ENCODE data around the gene SLC35F3. TPM values are rescaled to one million over a fixed set of nuclear protein-coding genes. Genes with fewer than 3 reads are reported as not detected.
"Not testable (repeated sequence)": the region's sequence is repeated elsewhere in the genome, so short reads cannot be mapped to it uniquely, and the experiment has no call there.

The SLC35F3 gene
- total RNA-seq, 2 experiments from 2014 or later, result 0.08 TPM; not detected in 1

DNA sequence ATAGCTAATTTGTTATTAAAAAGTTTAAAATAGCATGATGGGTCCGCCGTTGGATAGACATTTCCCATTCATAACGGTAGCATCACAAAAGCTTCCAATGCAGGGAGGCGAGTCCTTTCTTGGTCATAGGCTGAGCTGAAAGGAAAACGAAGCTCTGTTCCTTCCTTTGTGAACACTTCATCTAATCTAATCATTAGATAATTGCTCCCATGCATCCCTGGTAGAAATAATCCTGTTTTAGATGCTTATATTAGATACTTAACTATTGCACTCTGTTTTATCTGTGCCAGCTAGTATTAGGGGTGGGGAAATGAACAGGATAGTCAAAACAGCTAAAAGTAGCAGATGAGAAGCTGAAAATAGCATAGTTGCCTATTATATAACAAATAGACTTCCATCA is 215.0 kb downstream of the SLC35F3 start:
- H3K36me3 ChIP-seq (ENCODE audit: insufficient read depth, low read length), result no peaks in the 10 kb centered on the region
- DNase-seq (no peak), ATAC-seq (ENCODE audit: poor library complexity) (no peak)
- H3K9me3 ChIP-seq (ENCODE audit: control insufficient read depth in 1 of 2, insufficient read depth in 1 of 2, low read length in 2 of 2), result no peaks in the 10 kb centered on the region
- peaks cover 6 to 12% of the 10 kb centered on the region in 2 experiments for H3K27me3 ChIP-seq (ENCODE audit: control insufficient read depth in 1 of 2, insufficient read depth in 2 of 2, low read length in 2 of 2)
- Mint-ChIP-seq H3K36me3 (ENCODE audit: low read depth) (no peaks in the 10 kb centered on the region), H3K4me3 (no peak overlapping the region), H3K27me3 (peaks cover 26% of the 10 kb centered on the region), H3K9me3 (no peaks in the 10 kb centered on the region), H3K27ac (no peak overlapping the region), H3K4me1 (ENCODE audit: low read depth) (peaks cover 7% of the 10 kb centered on the region)
- ChIA-PET POLR2A (no interaction called here), CTCF (interaction anchor here (0.7 kb wide), 1 partner anchor 18 kb away, joined by 3 read pairs; no protein-coding TSS in a partner anchor)
- H3K27ac ChIP-seq (ENCODE audit: low read depth in 1 of 2, low read length in 2 of 2), result no peak overlapping the region
- no peak overlapping the region for H3K4me3 ChIP-seq (ENCODE audit: low read length)
- TF ChIP-seq, protein P1, sequence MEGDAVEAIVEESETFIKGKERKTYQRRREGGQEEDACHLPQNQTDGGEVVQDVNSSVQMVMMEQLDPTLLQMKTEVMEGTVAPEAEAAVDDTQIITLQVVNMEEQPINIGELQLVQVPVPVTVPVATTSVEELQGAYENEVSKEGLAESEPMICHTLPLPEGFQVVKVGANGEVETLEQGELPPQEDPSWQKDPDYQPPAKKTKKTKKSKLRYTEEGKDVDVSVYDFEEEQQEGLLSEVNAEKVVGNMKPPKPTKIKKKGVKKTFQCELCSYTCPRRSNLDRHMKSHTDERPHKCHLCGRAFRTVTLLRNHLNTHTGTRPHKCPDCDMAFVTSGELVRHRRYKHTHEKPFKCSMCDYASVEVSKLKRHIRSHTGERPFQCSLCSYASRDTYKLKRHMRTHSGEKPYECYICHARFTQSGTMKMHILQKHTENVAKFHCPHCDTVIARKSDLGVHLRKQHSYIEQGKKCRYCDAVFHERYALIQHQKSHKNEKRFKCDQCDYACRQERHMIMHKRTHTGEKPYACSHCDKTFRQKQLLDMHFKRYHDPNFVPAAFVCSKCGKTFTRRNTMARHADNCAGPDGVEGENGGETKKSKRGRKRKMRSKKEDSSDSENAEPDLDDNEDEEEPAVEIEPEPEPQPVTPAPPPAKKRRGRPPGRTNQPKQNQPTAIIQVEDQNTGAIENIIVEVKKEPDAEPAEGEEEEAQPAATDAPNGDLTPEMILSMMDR (IDR thresholded peaks at IDR 0.05), result no peak
- peaks cover 4% of the 10 kb centered on the region for H3K4me1 ChIP-seq (ENCODE audit: insufficient read depth, low read length)
- intact Hi-C loops (cut with DNase I, micrococcal nuclease), result no loop called here

- TF ChIP-seq, protein P1 (IDR thresholded peaks at IDR 0.05), result no peak
- H3K36me3 ChIP-seq (ENCODE audit: insufficient read depth, low read length), result no peaks in the 10 kb centered on the region
- ChIA-PET POLR2A (no interaction called here), CTCF (interaction anchor here (0.7 kb wide), 1 partner anchor 14 kb away, joined by 3 read pairs; no protein-coding TSS in a partner anchor)
- intact Hi-C loops (cut with DNase I, micrococcal nuclease), result no loop called here
- H3K27me3 ChIP-seq (ENCODE audit: control insufficient read depth in 1 of 2, insufficient read depth in 2 of 2, low read length in 2 of 2), result peaks cover 6 to 17% of the 10 kb centered on the region in 2 experiments
- Mint-ChIP-seq H3K27me3 (peaks cover 16% of the 10 kb centered on the region), H3K4me3 (no peak overlapping the region), H3K36me3 (ENCODE audit: low read depth) (no peaks in the 10 kb centered on the region), H3K9me3 (no peaks in the 10 kb centered on the region), H3K27ac (no peak overlapping the region), H3K4me1 (ENCODE audit: low read depth) (no peaks in the 10 kb centered on the region)
- ATAC-seq (ENCODE audit: poor library complexity) (no peak), DNase-seq (no peak)
- no peaks in the 10 kb centered on the region for H3K9me3 ChIP-seq (ENCODE audit: control insufficient read depth in 1 of 2, insufficient read depth in 1 of 2, low read length in 2 of 2)
- H3K4me1 ChIP-seq (ENCODE audit: insufficient read depth, low read length), result no peaks in the 10 kb centered on the region
- no peak overlapping the region for H3K27ac ChIP-seq (ENCODE audit: low read depth in 1 of 2, low read length in 2 of 2)
- H3K4me3 ChIP-seq (ENCODE audit: low read length), result no peak overlapping the region
Observed at GRCh38 chr1:234120327-234120944, 216.0 kb downstream of the SLC35F3 start.

DNA sequence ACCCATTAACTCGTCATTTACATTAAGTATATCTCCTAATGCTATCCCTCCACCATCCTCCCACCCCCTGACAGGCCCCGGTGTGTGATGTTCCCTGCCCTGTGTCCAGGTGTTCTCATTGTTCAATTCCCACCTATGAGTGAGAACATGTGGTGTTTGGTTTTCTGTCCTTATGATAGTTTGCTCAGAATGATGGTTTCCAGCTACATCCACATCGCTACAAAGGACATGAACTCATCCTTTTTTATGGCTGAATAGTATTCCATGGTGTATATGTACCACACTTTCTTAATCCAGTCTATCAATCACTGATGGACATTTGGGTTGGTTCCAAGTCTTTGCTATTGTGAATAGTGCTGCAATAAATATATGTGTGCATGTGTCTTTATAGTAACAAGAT is 217.2 kb downstream of the SLC35F3 start:
- H3K9me3 ChIP-seq (ENCODE audit: control insufficient read depth in 1 of 2, insufficient read depth in 1 of 2, low read length in 2 of 2); H3K9me3 Mint-ChIP-seq; CTCF ChIA-PET; H3K4me1 ChIP-seq (ENCODE audit: insufficient read depth, low read length); DNase-seq; ATAC-seq (ENCODE audit: poor library complexity); H3K27me3 Mint-ChIP-seq; H3K36me3 Mint-ChIP-seq (ENCODE audit: low read depth); H3K27ac ChIP-seq (ENCODE audit: low read depth in 1 of 2, low read length in 2 of 2); H3K4me1 Mint-ChIP-seq (ENCODE audit: low read depth); intact Hi-C loops (cut with DNase I, micrococcal nuclease); POLR2A ChIA-PET; H3K4me3 Mint-ChIP-seq; H3K4me3 ChIP-seq (ENCODE audit: low read length); H3K27ac Mint-ChIP-seq; H3K36me3 ChIP-seq (ENCODE audit: insufficient read depth, low read length): not testable (repeated sequence)
- peaks cover 6 to 10% of the 10 kb centered on the region in 2 experiments for H3K27me3 ChIP-seq (ENCODE audit: control insufficient read depth in 1 of 2, insufficient read depth in 2 of 2, low read length in 2 of 2)

DNA sequence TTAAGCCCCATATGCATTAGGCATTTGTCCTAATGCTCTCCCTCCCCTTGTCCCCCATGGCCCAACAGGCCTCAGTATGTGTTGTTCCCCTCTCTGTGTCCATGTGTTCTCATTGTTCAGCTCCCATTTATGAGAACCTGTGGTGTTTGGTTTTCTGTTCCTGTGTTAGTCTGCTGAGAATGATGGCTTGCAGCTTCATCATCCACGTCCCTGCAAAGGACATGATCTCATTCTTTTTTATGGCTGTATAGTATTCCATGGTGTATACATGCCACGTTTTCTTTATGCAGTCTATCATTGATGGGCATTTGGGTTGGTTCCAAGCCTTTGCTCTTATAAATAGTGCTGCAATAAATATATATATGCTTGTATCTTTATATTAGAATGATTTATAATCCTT is 218.1 kb downstream of the SLC35F3 start:
- H3K4me1 ChIP-seq (ENCODE audit: insufficient read depth, low read length); CTCF ChIA-PET; H3K27ac ChIP-seq (ENCODE audit: low read depth in 1 of 2, low read length in 2 of 2); H3K27me3 Mint-ChIP-seq; H3K36me3 ChIP-seq (ENCODE audit: insufficient read depth, low read length); H3K36me3 Mint-ChIP-seq (ENCODE audit: low read depth); H3K9me3 Mint-ChIP-seq; H3K4me3 ChIP-seq (ENCODE audit: low read length); H3K4me3 Mint-ChIP-seq; ATAC-seq (ENCODE audit: poor library complexity); H3K9me3 ChIP-seq (ENCODE audit: control insufficient read depth in 1 of 2, insufficient read depth in 1 of 2, low read length in 2 of 2); DNase-seq; intact Hi-C loops (cut with DNase I, micrococcal nuclease); POLR2A ChIA-PET; H3K4me1 Mint-ChIP-seq (ENCODE audit: low read depth); H3K27ac Mint-ChIP-seq: not testable (repeated sequence)
- H3K27me3 ChIP-seq (ENCODE audit: control insufficient read depth in 1 of 2, insufficient read depth in 2 of 2, low read length in 2 of 2), result peaks cover 9 to 18% of the 10 kb centered on the region in 2 experiments

All from CD4-positive, alpha-beta T cell (primary cell).